Esophagus mucosa (tissue), 1 donor: ENCODE results near the gene POLE. TPM values are rescaled to one million over a fixed set of nuclear protein-coding genes. Genes with fewer than 3 reads are reported as not detected.
"Not testable (repeated sequence)": the region's sequence is repeated elsewhere in the genome, so short reads cannot be mapped to it uniquely, and the experiment has no call there.

Experiments
- ATAC-seq: fragments of 200-7000 bp; cut with Tn5 transposase; one replicate; pipeline ENCODE4 v1.9.1; 2020
- total RNA-seq: library from RNA; stranded (reverse); gene quantifications from one replicate; pipeline ENCODE4 v1.2.4, GENCODE V29; 2023
- donor health status: DM: yes; HTN: yes; CAD: no.

The POLE gene
- total RNA-seq, 1 donor from 2014 or later: 23.4 TPM

DNA sequence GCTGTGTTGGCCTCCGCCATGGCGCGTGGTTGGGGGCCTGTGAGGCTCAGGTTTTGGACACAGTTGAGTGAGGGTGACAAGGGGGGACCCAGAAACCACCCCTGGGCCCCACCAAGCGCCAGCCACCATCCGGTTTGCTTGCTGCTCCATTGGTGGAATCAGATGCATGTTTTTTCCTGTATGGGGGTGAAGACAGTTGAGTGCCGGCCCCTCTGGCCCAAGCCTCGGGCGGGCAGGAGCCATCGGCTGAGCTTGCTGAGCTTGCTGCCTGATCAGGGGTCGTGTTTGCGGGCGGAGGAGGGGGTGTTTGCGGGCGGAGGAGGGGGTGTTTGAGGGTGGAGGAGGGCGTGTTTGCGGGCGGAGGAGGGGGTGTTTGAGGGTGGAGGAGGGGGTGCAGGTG, 29.9 kb upstream of the POLE start:
- no peak for ATAC-seq

DNA sequence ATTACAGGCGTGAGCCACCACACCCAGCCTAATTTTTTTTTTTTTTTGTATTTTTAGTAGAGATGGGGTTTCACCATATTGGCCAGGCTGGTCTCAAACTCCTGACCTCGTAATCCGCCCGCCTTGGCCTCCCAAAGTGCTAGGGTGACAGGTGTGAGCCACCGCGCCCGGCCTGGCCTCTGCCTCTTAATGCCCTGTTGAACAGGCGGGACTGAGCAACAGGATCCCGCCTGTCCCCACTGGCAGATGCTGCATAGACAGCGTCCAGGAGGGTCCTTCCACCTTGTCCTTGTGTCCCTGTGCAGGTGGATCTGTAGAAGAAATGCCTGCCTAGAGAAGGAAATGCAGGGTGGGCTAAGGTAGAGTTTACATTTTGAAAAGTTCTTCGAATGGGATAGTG, 29.2 kb upstream of the POLE start:
- ATAC-seq: no peak

DNA sequence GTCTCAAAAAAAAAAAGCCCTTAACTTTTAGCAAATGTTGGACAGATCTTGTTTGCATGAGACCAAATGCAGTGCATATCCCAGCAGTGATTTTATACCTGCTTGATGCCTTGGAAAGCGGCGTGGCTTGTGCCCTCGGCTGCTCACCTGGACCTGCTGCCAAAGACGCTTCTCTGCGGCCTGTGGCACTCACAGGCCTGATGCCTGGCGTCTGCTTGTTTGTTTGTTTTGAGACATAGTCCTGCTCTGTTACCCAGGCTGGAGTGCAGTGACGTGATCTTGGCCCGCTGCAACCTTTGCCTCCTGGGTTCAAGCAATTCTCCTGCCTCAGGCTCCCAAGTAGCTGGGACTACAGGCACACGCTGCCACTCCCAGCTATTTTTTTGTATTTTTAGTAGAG, 28.7 kb upstream of the POLE start:
- no peak for ATAC-seq

DNA sequence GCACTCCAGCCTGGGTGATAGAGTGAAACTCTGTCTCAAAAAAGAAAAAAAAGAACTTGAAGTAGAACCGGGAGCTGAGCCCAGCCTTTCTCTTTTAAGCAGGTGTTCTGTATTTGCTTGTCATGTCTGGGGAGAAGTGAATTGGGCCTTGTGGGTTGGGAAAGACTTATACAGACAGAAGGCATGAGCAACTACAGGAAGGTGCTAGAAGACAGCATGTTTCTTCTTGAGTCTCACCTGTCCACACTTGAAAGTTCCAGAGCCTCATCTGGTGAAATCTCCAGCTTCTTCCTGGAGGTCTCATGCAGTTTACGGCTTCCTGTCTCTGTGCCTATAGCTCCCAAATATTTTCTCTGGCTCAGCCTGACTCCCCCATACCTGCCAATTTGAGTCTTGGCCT, 26.0 kb upstream of the POLE start:
- peak; percentile 61 for ATAC-seq

DNA sequence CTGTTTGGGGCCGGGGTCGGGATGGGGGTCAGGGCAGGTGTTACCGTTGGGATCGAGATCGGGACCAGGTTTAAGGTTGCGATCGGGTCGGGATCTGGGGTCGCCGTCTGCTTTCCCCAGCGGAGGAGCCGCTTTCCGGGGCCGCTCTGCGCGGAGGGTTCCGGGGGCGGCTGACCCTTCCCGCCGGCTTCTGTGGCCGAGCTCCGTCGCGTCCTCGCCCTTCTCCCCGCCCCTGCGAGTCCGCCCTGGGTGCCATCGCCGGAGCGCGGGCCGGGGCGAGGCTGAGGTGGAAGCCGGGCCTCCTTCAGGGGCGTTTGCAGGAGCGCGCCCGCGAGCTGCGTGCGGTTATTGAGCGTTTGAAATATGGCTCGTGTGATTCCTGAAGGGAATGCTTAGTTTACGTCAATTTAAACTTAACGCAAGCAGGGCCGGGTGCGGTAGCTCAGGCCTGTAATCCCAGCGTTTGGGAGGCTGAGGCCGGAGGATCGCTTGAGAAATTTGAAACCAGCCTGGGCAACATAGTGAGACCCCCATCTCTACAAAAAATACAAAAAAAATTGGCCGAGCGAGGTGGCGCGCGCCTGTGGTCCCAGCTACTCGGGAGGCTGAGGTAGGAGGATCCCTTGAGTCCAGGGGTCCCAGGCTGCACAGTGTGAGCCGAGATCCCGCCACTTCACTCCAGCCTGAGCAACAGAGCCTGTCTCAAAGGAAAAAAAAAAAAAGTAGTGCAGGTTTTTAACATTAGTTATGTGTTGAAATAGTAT, 24.1 kb upstream of the POLE start:
- no peak for ATAC-seq

DNA sequence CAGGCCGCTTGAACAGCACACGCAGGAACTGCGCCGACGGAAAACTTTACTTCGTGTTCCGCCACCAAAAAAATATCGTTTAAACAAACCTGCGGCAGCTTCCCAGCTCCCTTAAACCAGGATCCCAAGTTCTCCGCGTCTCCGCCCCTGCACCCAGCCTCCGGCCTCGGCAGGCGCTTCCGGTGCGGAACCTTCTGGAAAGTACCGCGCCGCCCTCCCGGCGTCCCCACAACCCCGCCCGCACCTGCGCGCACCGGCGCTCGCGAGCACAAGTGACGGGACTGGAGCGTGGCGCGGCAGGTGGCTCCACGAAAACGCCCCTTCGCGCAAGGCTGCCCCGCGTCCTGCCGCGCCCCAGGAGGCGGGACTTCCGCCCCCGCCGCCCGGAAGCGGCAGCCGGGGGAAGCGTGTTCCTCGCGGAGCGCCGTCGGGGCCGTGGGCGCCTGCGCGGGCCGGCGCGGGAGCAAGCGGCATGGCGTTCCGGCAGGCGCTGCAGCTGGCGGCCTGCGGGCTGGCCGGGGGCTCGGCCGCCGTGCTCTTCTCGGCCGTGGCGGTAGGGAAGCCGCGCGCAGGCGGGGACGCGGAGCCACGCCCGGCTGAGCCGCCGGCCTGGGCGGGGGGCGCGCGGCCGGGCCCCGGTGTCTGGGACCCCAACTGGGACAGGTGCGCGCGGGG, 23.4 kb upstream of the POLE start, which contains the start of gene PGAM5:
TSS of gene PGAM5 (plus strand) at position 438 of the 675 bp plus-strand sequence. CDS start at position 473, 35 bp downstream.
- peak; percentile 96 for ATAC-seq

DNA sequence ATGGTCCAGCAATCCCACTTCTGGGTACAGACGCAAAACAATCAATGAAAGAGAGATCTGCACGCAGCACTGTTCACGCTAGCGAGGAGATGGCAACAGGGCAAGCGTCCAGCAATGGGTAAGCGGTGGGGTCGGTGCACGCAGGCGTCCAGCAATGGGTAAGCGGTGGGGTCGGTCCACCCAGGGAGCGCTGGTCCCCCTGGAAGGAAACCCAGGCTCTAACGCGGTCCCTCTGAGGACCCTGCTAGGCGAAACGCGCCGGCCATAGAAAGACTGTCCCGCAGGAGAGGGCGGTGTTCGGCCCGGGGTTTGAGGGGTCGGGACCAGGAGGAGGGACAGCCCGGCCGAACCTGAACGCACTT, 22.9 kb upstream of the POLE start:
- ATAC-seq: peak; percentile 27

DNA sequence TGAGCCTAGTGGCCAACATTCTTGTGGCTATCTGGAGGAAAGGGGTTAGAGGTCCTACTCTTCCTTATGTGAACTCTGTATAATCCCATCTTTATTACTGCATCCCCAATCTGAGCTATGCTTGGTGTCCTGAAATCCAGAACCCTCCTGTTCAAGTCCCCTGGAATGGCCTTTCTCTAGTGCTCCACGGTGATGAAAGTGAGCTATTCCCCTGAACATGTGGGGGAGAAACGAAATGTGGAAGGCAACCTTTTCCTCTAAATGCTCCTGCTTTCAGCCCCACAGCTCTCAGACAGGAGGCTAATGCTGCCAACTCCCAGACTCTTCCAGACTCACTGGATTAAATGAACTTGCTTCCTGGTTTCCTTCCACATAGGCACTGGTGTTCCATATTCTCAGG, 21.0 kb upstream of the POLE start:
- ATAC-seq: no peak

DNA sequence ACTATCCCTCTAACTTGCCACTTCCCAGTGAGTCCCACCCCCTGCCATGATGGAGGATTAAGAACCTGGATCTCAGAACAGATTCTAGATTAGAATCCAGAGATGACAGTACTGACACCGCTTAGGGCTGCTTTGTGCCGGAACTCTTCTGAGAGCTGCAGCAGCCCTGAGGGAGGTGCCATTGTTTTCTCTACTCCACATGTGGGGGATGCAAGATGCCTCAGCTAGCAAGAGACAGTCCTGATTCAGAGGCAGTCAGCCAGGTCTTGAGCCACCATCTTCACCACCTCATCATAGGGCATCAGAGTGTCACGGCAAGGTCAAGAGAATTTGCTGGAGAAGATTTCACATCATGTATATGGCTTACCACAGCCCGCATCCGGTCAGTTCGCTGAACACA, 20.1 kb upstream of the POLE start:
- no peak for ATAC-seq

DNA sequence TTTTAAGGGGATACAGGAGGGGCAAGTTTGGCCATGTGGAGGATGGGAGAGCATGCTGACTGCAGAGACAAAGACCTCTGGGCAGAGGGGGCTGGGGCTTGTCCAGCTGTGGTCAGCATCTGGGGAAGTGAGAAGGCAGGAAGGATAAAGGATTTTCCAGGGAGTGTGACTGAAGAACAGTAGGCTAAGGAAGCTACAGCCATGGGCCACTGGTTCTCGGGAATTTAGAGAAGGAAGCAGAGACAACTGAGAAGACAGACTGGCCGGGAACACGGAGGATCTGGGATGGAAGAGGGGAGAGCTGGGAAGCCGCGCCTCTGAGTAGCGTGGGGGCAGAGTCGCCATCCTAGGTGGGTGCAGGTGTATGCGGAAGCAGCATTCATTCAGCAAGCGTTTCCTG, 16.5 kb upstream of the POLE start:
- no peak for ATAC-seq

DNA sequence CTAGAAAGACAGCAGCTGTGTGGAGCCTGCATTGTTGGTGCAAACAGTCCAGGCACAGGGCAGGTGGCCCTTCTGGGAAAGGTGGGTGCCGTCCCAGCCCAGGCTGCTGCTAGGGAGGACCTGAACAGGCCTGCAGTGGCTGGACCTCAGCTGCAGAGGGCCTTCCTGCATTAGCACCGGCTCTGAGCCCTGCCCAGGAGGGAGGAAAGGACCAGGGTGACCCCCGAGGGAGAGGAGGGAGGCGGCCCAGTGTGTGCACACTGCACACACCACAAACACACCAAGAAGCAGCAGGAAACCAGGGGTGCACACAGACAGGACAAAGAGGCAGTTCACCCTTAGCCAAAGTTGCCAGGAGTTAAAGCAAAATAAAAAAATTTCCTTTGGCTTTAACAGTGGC, 15.5 kb upstream of the POLE start:
- ATAC-seq: peak; percentile 15

DNA sequence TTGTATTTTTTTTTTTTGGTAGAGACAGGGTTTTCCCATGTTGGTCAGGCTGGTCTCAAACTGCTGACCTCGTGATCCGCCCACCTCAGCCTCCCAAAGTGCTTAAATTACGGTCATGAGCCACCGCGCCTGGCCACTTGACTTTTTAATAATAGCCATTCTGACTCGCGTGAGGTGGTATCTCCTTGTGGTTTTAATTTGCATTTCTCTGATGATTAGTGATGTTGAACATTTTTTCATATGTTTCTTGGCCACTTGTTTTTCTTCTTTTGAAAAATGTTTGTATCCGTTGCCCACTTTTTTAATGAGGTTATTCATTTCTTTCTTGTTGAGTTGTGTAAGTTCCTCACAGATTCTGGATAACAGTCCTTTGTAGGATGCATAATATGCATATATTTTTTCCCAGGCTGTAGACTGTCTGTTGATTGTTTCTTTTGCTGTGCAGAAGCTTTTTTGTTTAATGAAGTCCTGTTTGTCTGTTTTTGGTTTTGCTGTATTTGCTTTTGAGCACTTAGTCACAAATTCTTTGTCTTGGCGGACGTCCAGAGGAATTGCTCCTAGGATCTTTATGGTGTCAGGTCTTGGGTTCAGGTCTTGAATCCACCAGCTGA, 13.2 kb upstream of the POLE start:
- ATAC-seq: no peak

DNA sequence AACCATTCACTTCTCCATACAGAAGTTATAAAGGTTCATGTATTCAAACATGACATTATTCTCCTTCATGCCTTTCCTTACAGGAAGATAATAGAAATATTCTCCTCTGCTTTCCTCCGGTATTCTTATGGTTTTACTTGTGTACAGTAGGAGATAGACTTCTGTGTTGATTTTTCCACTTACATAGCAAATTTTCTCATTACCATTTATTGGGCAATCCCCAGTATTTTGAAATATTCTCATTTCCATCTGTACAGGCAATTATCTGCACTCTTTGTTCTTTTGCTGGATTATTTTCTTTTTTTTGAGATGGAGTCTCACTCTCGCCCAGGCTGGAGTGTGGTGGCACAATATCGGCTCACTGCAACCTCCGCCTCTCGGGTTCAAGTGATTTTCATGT, 11.2 kb upstream of the POLE start:
- ATAC-seq: no peak

DNA sequence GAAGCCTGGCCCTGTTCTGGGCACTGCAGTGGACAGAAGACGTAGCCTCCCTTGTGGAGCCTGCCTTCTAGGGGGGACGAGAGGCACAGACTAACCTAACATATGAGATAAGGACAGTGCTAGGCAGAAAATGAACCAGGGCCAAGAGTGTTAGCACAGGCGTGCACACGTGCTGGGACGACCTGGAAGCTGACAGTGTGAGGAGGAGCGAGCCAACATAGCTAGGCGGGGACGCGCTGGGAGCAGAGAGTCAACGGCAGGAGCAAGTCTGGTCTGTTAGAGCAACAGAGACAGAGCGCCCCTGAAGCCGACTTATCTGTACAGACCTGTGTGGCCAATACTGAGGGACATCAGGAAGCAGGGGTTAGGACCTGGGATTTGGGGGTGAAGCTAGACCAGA, 8.3 kb upstream of the POLE start:
- ATAC-seq: peak; percentile 37

DNA sequence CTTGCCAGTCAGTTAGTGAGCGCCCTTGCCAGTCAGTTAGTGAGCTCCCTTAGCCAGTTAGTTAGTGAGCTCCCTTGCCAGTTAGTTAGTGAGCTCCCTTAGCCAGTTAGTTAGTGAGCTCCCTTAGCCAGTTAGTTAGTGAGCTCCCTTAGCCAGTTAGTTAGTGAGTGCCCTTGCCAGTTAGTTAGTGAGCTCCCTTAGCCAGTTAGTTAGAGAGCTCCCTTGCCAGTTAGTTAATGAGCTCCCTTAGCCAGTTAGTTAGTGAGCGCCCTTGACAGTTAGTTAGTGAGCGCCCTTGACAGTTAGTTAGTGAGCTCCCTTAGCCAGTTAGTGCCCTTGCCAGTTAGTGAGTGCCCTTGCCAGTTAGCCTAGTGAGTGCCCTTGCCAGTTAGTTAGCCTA, 7.7 kb upstream of the POLE start:
- not testable (repeated sequence) for ATAC-seq

DNA sequence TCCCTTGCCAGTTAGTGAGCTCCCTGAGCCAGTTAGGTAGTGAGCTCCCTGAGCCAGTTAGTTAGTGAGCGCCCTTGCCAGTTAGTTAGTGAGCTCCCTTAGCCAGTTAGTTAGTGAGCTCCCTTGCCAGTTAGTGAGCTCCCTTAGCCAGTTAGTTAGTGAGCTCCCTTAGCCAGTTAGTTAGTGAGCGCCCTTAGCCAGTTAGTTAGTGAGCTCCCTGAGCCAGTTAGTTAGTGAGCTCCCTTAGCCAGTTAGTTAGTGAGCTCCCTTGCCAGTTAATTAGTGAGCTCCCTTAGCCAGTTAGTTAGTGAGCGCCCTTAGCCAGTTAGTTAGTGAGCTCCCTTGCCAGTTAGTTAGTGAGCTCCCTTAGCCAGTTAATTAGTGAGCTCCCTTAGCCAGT, 4.9 kb upstream of the POLE start:
- not testable (repeated sequence) for ATAC-seq

DNA sequence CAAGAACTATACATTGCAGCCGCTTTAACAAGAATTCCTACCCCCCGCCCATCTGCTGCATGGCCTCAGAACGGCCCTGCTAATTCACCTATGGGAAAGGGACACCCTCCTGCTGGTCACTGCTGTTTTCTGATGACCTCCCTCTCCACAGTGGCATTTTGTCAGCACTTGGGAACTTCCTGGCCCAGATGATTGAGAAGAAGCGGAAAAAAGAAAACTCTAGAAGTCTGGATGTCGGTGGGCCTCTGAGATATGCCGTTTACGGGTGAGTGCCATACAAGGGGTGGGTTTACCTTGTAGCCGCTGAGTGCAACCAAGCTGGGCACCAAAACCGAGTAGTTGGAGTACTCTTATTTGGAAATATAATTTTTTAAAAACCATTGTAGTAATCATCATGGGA, 3.0 kb upstream of the POLE start:
- ATAC-seq: no peak

DNA sequence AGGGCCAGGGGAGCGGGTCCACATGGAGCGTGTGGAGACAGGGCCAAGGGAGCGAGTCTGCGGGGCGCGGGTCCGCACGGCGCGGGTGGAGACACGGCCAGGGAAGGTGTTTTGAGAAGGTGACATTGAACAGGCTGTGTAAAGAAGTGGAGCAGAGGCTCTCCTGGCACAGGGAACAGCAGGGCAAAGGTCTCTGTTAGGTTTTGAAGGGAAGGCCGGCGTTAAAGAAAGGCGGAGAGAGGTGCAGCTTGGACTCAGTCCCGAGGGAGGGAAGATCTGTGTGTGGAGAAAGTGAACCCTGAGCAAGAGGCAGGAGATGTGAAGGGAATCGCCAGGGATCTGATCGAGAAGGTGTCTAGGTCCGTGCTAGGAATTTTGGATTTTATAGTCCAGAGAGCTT, 2.1 kb upstream of the POLE start:
- no peak for ATAC-seq

DNA sequence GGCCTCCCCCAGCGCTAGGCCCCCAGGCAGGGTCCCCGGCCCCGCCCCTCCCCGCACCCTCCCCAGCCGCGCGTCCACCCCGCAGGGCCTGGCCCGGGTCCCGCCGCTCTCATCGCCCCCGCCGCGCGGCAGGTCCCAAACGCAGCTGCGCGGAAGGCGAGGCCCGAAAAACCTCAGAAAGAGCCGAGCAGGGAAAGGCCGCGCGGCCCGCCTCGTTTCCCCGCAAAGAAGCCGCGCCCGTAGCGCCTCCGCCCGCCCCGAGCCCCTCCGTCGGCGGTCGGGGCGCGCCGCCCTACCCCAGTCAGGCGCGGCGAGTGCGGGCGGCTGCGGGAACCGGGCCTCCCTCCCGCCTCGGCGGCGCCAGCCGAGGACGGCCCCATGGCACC, 324 bp downstream of the POLE start:
- ATAC-seq: peak; percentile 70

DNA sequence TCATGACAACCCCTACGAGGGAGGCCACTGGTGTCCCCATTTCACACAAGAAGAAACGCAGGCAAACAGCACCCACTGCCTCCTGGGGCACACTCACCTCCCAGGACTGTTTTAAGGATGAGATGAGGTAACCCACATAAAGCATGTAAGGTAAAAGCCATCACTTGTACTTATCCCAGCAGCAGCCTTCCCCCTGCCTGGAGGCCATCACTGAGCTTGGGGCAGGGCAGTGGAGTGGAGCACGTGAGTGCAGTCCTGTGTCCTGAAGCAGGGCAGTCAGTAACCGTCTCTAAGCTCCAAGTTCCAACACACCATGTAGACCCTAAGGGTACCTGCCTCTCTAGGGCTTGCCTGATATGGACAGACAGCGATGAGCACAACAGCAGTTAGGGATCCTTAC, 1.7 kb downstream of the POLE start:
- ATAC-seq: no peak

DNA sequence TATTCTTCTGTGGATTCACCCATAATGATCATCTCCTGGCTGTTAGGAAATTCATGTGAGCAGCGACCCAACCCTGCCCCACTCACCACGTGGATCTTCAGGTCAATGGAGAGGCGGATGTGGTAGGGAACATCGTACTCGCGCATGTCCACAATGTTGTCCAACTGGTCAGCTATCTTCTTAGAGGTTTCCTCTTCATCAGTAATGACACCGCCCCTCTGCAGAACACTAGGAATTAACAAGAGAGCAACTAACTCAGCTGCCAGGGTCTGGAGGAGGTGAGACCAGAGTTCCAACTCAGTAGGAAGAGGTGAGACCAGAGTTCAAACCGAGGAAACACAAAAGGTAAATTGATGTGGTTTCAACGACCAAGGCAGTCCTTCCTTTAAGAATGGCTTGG, 9.7 kb downstream of the POLE start:
- no peak for ATAC-seq

DNA sequence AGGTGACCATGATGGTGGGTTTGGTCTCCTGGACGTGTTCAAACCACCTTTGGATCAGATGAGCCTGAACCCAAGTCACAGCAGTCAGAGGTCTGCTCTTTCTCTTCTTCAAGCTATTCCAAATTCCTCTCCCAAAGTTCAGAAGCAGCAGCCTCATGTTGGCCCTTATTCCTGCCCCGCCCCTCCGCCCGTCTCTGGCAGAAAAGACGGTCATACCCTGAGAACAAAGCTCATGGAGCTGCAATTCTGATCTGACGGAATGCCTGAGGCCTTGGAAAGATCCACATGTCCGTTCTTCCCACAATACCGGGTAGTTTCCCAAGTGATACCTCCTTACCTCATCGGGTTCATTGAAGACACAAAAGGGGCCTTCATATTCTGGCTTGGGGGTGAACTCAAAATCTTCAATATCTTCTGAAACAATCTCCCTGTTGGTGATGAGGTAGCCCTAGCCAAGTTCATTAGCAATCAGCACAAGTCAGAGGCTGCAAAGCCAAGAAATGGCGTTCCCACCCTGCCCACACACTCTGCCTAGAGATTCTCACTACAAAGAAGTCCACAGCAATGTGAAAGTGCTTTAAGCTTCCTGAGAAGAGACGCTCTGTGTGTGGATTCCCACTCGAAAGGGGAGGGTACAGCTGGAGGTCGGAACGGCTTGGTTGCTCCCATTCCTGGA, 11.2 kb downstream of the POLE start:
- ATAC-seq: peak; percentile 51

DNA sequence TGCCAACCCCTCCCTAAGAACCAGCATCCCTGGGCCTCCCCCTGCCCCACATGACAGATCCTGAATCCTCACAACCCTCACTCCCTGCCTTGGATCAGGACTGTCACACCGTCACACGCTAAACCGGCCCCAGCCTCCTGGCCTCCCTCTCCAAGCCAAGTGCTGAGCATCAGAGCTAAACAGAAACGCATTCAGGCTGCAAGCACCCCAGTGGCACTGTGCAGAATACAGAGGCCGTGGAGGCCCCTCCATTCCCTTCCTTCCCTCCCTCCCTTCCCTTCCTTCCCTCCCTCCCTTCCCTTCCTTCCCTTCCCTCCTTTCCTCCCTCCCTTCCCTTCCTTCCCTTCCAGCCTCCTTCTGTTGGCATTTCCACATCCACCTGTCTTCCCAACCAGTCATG, 12.6 kb downstream of the POLE start:
- ATAC-seq: no peak
